Sigmoid colon (tissue), 7 donors: ENCODE data around the gene HCN2. TPM values are rescaled to one million over a fixed set of nuclear protein-coding genes. Genes with fewer than 3 reads are reported as not detected.

Source experiments
- DNase-seq: peaks from one replicate; pipeline ENCODE4 v3.0.0-alpha.2; 2019
- H3K27ac ChIP-seq, 4 donors: fragments of 200-600 bp; sonication (generic); one replicate each; pipeline ENCODE4 v1.5.1; 2016 to 2019; ENCODE audit warnings: mild to moderate bottlenecking in 1 of 4
- H3K27me3 ChIP-seq, 3 donors: fragments of 200-600 bp; sonication (generic); one replicate each; pipeline ENCODE4 v1.5.1; 2019; ENCODE audit warnings: mild to moderate bottlenecking in 1 of 3
- H3K36me3 ChIP-seq, 4 donors: fragments of 200-600 bp; sonication (generic); one replicate each; pipeline ENCODE4 v1.5.1; 2016 to 2019
- H3K4me1 ChIP-seq, 4 donors: fragments of 200-600 bp; sonication (generic); one replicate each; pipeline ENCODE4 v1.5.1; 2017 to 2019
- H3K4me3 ChIP-seq, 4 donors: fragments of 200-600 bp; sonication (generic); one replicate each; pipeline ENCODE4 v1.5.1; 2017 to 2019; ENCODE audit warnings: mild to moderate bottlenecking in 2 of 4, moderate library complexity in 1 of 4
- H3K9me3 ChIP-seq, 4 donors: fragments of 200-600 bp in 3 of 4; sonication (generic) in 3 of 4; one replicate each; pipeline versions ENCODE4 v1.5.1 to v1.6.1; 2013 to 2019
- CTCF ChIP-seq, 4 experiments: fragments of 450-650 bp in 3 of 4; fragments of 200-600 bp in 1 of 4; IDR thresholded peaks; one replicate each; pipeline ENCODE4 v1.5.1; 2016 to 2019; ENCODE audit warnings: antibody characterized with exemption in 4 of 4, mild to moderate bottlenecking in 3 of 4, moderate library complexity in 2 of 4
- EP300 ChIP-seq, 4 donors: sonication (generic); formaldehyde crosslinking; IDR thresholded peaks; one replicate each; pipeline ENCODE4 v1.6.1; 2017; ENCODE audit warnings: antibody characterized with exemption in 4 of 4
- POLR2A ChIP-seq, 2 donors: fragments of 450-650 bp; IDR thresholded peaks; one replicate each; pipeline ENCODE4 v1.6.1; 2016; ENCODE audit warnings: antibody characterized with exemption in 2 of 2, mild to moderate bottlenecking in 2 of 2, moderate library complexity in 2 of 2
- POLR2AphosphoS5 ChIP-seq, 4 donors: sonication (generic); formaldehyde crosslinking; IDR thresholded peaks; one replicate each; pipeline ENCODE4 v1.6.1; 2017; ENCODE audit warnings: antibody characterized with exemption in 4 of 4
- WGBS, 2 donors: extraction: QIAGEN DNeasy Blood & Tissue Kit; methylation state at CpG; one replicate each; pipeline ENCODE4 v1.1.7; 2013; 5-methylcytosine and 5-hydroxymethylcytosine counted together
- intact Hi-C: fragments of 100-400 bp; cut with DNase I; formaldehyde crosslinking; loops from one replicate; pipeline ENCODE4 v1.15.1; 2023
- polyA plus RNA-seq, 3 donors: library from polyadenylated mRNA; stranded (reverse); fragments of 200-250 nt; gene quantifications; one replicate each; pipeline ENCODE4 v1.2.3, GENCODE V29; 2013
- total RNA-seq, 4 donors: library from RNA; depleted of rRNA; stranded (reverse); fragments of >200 nt; gene quantifications; one replicate each; pipeline ENCODE4 v1.1.0, GENCODE V29; 2016
- donor health status: healthy with polysubstance abuse.
- donor health status: Bipolar disorder and iron deficiency.
- donor health status: healthy.

HCN2 gene
- total and polyA plus RNA-seq, 7 donors = 0.23 to 0.55 (median 0.39) TPM; not detected in 2

DNA sequence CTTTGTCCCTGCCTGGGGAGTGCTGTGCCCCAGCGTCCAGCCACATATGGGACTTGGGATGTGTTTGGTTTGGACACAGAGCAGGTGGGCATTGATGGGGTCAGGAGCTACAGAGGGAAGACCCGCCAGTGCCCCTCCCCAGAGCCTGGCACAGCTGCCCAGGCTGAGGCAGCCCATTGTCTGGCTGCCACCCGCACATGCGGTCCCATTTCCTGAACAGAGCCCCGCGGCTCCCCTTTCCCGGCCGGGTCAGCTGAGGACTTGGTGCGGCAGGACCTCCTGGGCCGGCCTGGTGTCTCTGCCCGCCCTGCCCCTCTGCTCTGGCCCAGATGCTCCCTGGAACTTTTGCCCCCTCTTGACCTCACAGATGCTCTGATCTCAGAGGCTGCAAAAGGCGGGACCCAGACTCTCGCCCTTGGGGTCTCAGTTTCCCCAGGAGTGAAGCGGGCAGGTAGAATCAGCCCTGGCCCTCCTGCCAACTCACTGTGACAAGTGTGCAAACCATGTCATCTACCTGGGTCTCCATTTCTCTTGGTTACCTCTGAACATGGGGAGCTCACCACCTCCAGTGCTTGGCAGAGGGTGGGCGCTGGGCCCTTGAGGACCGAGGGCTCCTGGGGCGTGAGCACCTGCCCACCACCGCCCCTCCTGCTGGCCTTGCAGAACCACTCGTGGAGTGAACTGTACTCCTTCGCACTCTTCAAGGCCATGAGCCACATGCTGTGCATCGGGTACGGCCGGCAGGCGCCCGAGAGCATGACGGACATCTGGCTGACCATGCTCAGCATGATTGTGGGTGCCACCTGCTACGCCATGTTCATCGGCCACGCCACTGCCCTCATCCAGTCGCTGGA is 17.8 kb downstream of the HCN2 start:
- no peak for TF ChIP-seq POLR2A (IDR thresholded peaks at IDR 0.05)
- no peak for TF ChIP-seq POLR2AphosphoS5 (IDR thresholded peaks at IDR 0.05)
- no peak for TF ChIP-seq CTCF (IDR thresholded peaks at IDR 0.05)
- no peak for TF ChIP-seq EP300 (IDR thresholded peaks at IDR 0.05)
- 80 to 88% methylated on average over 30 of the region's 30 CpGs for WGBS, 2 donors
- H3K9me3 ChIP-seq = no peaks in the 10 kb centered on the region
- H3K36me3 ChIP-seq = no peaks in the 10 kb centered on the region
- intact Hi-C loops = no loop called here
- H3K4me3 ChIP-seq = no peak overlapping the region
- no peak overlapping the region for H3K27ac ChIP-seq
- no peaks in the 10 kb centered on the region for H3K27me3 ChIP-seq
- no peak for DNase-seq
- peaks cover 0 to 7% (median 0%) of the 10 kb centered on the region in 4 donors for H3K4me1 ChIP-seq

DNA sequence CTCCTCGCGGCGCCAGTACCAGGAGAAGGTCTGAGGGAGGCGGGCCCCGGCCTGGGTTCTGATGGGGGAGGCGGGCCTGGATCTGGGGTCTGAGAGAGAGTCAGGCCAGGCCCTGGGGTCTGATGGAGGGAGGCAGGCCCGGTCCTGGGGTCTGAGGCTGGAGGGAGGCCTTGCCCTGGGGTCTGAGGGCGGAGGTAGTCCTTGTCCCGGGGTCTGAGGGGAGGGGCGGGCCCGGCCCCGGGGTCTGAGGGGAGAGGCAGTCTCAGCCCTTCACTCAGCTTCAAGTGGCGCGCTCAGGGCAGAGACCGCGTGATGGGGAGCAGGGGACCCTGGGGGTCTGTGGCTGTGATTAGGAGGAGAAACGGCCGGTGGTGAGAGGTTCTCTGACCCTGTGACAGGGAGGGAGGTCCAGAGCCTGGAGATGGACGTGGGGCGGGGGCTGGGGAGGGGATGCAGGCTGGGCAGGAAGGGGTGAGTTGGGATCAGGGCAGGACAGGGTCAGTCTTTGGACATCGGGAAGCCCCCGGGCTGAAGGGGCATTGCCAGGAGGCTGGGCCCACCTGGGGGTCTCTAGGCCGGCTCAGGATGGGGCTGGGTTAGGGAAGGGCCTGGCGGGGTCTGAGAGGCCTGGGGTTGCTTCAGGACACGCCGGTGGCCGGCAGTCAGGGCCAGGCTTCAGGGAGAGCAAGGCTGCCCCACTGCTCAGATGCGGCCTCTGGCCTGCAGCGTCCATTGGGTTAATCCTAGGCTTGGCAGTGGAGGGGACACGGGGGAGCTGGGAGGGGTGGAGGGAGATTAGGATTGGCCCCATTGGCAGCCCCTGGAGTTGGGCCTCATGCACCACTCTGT is 18.7 kb downstream of the HCN2 start:
- WGBS, 2 donors = 73 to 85% methylated on average over 30 of the region's 30 CpGs
- intact Hi-C loops = no loop called here
- DNase-seq = no peak
- H3K4me3 ChIP-seq = no peak overlapping the region
- H3K4me1 ChIP-seq = peaks cover 0 to 7% (median 0%) of the 10 kb centered on the region in 4 donors
- TF ChIP-seq CTCF (IDR thresholded peaks at IDR 0.05) (no peak), POLR2AphosphoS5 (IDR thresholded peaks at IDR 0.05) (no peak), POLR2A (IDR thresholded peaks at IDR 0.05) (no peak), EP300 (IDR thresholded peaks at IDR 0.05) (no peak)
- H3K9me3 ChIP-seq = no peaks in the 10 kb centered on the region
- no peaks in the 10 kb centered on the region for H3K36me3 ChIP-seq
- H3K27me3 ChIP-seq = no peaks in the 10 kb centered on the region
- H3K27ac ChIP-seq = no peak overlapping the region

- no peak overlapping the region for H3K27ac ChIP-seq
- no peaks in the 10 kb centered on the region for H3K27me3 ChIP-seq
- H3K4me1 ChIP-seq = peaks cover 0 to 7% (median 0%) of the 10 kb centered on the region in 4 donors
- no peaks in the 10 kb centered on the region for H3K9me3 ChIP-seq
- H3K4me3 ChIP-seq = no peak overlapping the region
- TF ChIP-seq EP300 (IDR thresholded peaks at IDR 0.05) (no peak), CTCF (IDR thresholded peaks at IDR 0.05) (no peak), POLR2A (IDR thresholded peaks at IDR 0.05) (no peak), POLR2AphosphoS5 (IDR thresholded peaks at IDR 0.05) (no peak)
- WGBS, 2 donors = 13 to 66% methylated on average over 22 of the region's 22 CpGs
- H3K36me3 ChIP-seq = no peaks in the 10 kb centered on the region
- intact Hi-C loops = no loop called here
- DNase-seq = no peak
Measured at GRCh38 chr19:609004-609346, 19.3 kb downstream of the HCN2 start.

- H3K9me3 ChIP-seq = no peaks in the 10 kb centered on the region
- H3K27me3 ChIP-seq = no peaks in the 10 kb centered on the region
- H3K36me3 ChIP-seq = no peaks in the 10 kb centered on the region
- intact Hi-C loops = no loop called here
- TF ChIP-seq CTCF (IDR thresholded peaks at IDR 0.05) (no peak), POLR2A (IDR thresholded peaks at IDR 0.05) (no peak), EP300 (IDR thresholded peaks at IDR 0.05) (no peak), POLR2AphosphoS5 (IDR thresholded peaks at IDR 0.05) (no peak)
- peak overlapping the region in 2 of 4 donors; percentile 16 to 23 for H3K4me3 ChIP-seq
- H3K4me1 ChIP-seq = peaks cover 0 to 7% (median 0%) of the 10 kb centered on the region in 4 donors
- H3K27ac ChIP-seq = peak overlapping the region in 1 of 4 donors; percentile 32
- DNase-seq = no peak
- 17 to 42% methylated on average over 38 of the region's 38 CpGs for WGBS, 2 donors
Measured at GRCh38 chr19:610071-610800, 20.6 kb downstream of the HCN2 start.
